PC-3 (cell line): ENCODE results near the gene TMEM184A.
"Not testable (repeated sequence)": the region's sequence is repeated elsewhere in the genome, so short reads cannot be mapped to it uniquely, and the experiment has no call there.

Experiments
- EZH2phosphoT487 ChIP-seq: fragments of 300-600 bp; sonication (generic); IDR thresholded peaks from 2 replicates; pipeline ENCODE4 v1.6.1; 2018; ENCODE audit warnings: mild to moderate bottlenecking, antibody characterized with exemption, low read length, borderline replicate concordance
- TF ChIP-seq, protein P1 (sequence below): fragments of 300-600 bp; sonication (generic); conservative IDR thresholded peaks from 2 replicates; pipeline ENCODE4 v1.5.1; 2017; ENCODE audit warnings: antibody characterized with exemption, low read depth, mild to moderate bottlenecking, low read length

DNA sequence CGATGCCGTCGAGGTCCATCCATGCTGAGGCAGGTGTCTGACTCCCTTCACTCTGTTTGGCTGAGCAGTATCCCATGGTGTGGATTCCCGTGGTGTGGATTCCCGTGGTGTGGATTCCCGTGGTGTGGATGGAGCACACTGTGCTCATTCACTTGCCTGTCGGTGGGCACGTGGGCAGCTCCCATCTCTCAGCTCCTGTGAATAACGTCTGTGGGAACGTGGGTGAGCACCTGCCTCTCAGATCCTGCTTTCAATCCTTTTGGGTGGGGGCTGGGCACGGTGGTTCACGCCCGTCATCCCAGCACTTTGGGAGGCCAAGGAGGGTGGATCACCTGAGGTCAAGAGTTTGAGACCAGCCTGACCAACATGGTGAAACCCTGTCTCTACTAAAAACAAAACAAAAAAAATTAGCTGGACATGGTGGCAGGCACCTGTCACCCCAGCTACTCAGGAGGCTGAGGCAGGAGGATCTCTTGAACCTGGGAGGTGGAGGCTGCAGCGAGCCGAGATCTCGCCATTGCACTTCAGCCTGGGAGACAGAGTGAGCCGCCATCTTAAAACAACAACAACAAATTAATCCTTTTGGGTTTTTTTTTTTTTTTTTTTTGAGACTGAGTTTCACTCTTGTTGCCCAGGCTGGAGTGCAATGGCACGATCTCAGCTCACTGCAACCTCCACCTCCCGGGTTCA lies 27.4 kb upstream of the TMEM184A start:
- TF ChIP-seq, protein P1, sequence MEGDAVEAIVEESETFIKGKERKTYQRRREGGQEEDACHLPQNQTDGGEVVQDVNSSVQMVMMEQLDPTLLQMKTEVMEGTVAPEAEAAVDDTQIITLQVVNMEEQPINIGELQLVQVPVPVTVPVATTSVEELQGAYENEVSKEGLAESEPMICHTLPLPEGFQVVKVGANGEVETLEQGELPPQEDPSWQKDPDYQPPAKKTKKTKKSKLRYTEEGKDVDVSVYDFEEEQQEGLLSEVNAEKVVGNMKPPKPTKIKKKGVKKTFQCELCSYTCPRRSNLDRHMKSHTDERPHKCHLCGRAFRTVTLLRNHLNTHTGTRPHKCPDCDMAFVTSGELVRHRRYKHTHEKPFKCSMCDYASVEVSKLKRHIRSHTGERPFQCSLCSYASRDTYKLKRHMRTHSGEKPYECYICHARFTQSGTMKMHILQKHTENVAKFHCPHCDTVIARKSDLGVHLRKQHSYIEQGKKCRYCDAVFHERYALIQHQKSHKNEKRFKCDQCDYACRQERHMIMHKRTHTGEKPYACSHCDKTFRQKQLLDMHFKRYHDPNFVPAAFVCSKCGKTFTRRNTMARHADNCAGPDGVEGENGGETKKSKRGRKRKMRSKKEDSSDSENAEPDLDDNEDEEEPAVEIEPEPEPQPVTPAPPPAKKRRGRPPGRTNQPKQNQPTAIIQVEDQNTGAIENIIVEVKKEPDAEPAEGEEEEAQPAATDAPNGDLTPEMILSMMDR: not testable (repeated sequence)
- not testable (repeated sequence) for TF ChIP-seq EZH2phosphoT487
